Neuronal stem cell (in vitro differentiated cells): ENCODE measurements around the gene POU6F1.

Experiments used
- DNase-seq: peaks from one replicate; pipeline ENCODE4 v3.0.0-alpha.2; 2013; ENCODE audit warnings: low spot score
- H2AFZ ChIP-seq: one replicate; pipeline ENCODE4 v1.6.1; 2013; ENCODE audit warnings: mild to moderate bottlenecking, low read length, inconsistent platforms
- H2AK5ac ChIP-seq: 2 replicates; pipeline ENCODE4 v1.6.1; 2013; ENCODE audit warnings: low read depth, mild to moderate bottlenecking, inconsistent platforms, low read length, moderate library complexity, mixed read lengths
- H2BK120ac ChIP-seq: 2 replicates; pipeline ENCODE4 v1.6.1; 2013; ENCODE audit warnings: low read depth, mild to moderate bottlenecking, inconsistent platforms, low read length, moderate library complexity, mixed read lengths
- H2BK12ac ChIP-seq: one replicate; pipeline ENCODE4 v1.6.1; 2013; ENCODE audit warnings: low read length, inconsistent platforms
- H2BK15ac ChIP-seq: 2 replicates; pipeline ENCODE4 v1.6.1; 2013; ENCODE audit warnings: mild to moderate bottlenecking, low read length, inconsistent platforms, mixed read lengths
- H2BK5ac ChIP-seq: one replicate; pipeline ENCODE4 v1.6.1; 2013; ENCODE audit warnings: inconsistent platforms, mild to moderate bottlenecking, low read length, moderate library complexity
- H3K14ac ChIP-seq: one replicate; pipeline ENCODE4 v1.6.1; 2013; ENCODE audit warnings: low read length, inconsistent platforms
- H3K18ac ChIP-seq: 2 replicates; pipeline ENCODE4 v1.6.1; 2013; ENCODE audit warnings: low read length, inconsistent platforms
- H3K23ac ChIP-seq: 2 replicates; pipeline ENCODE4 v1.6.1; 2013; ENCODE audit warnings: low read depth, mild to moderate bottlenecking, mixed read lengths, low read length, inconsistent platforms; ENCODE audit not compliant: poor library complexity
- H3K27ac ChIP-seq: replicated peaks from 3 replicates; pipeline ENCODE4 v1.5.1; 2013; ENCODE audit warnings: low read length, inconsistent platforms
- H3K27me3 ChIP-seq, 3 experiments: 2 replicates each; pipeline ENCODE4 v1.6.1; 2013; ENCODE audit warnings: low read length in 3 of 3, mild to moderate bottlenecking in 2 of 3, inconsistent platforms in 1 of 3, low read depth in 1 of 3, mixed read lengths in 1 of 3, moderate library complexity in 1 of 3; ENCODE audit not compliant: control insufficient read depth in 3 of 3, insufficient read depth in 3 of 3
- H3K36me3 ChIP-seq, 2 donors: replicated peaks in 1 of 2; 2 replicates each; pipeline ENCODE4 v1.6.1; 2013; ENCODE audit warnings: low read length in 2 of 2; ENCODE audit not compliant: control insufficient read depth in 2 of 2, insufficient read depth in 2 of 2
- H3K4ac ChIP-seq: 2 replicates; pipeline ENCODE4 v1.6.1; 2013; ENCODE audit warnings: inconsistent platforms, mild to moderate bottlenecking, low read length, moderate library complexity
- H3K4me1 ChIP-seq, 2 donors: 1 replicate in 1 of 2; 2 replicates in 1 of 2; pipeline ENCODE4 v1.6.1; 2013; ENCODE audit warnings: low read length in 2 of 2, low read depth in 1 of 2; ENCODE audit not compliant: control insufficient read depth in 2 of 2, insufficient read depth in 1 of 2
- H3K4me2 ChIP-seq: one replicate; pipeline ENCODE4 v1.6.1; 2013; ENCODE audit warnings: mild to moderate bottlenecking, low read length, inconsistent platforms; ENCODE audit not compliant: insufficient read depth, poor library complexity, severe bottlenecking
- H3K4me3 ChIP-seq, 2 donors: 2 replicates each; pipeline ENCODE4 v1.5.1; 2013; ENCODE audit warnings: low read length in 2 of 2, mild to moderate bottlenecking in 2 of 2, inconsistent platforms in 1 of 2, moderate library complexity in 1 of 2
- H3K79me1 ChIP-seq: one replicate; pipeline ENCODE4 v1.6.1; 2013; ENCODE audit warnings: low read depth, mild to moderate bottlenecking, inconsistent platforms, low read length, moderate library complexity
- H3K9ac ChIP-seq: one replicate; pipeline ENCODE4 v1.6.1; 2013; ENCODE audit warnings: mild to moderate bottlenecking, low read depth, low read length, inconsistent platforms; ENCODE audit not compliant: poor library complexity
- H3K9me3 ChIP-seq, 2 donors: replicated peaks in 1 of 2; 2 replicates each; pipeline versions ENCODE3 to v1.6.1; 2013; ENCODE audit warnings: low read length in 2 of 2, mild to moderate bottlenecking in 2 of 2, inconsistent platforms in 1 of 2, low read depth in 1 of 2, mixed read lengths in 1 of 2, moderate library complexity in 1 of 2; ENCODE audit not compliant: control insufficient read depth in 2 of 2, insufficient read depth in 1 of 2
- H4K8ac ChIP-seq: one replicate; pipeline ENCODE4 v1.6.1; 2013; ENCODE audit warnings: low read depth, mild to moderate bottlenecking, inconsistent platforms, low read length, moderate library complexity
- H4K91ac ChIP-seq: one replicate; pipeline ENCODE4 v1.6.1; 2013; ENCODE audit warnings: low read length, low read depth, mild to moderate bottlenecking, inconsistent platforms; ENCODE audit not compliant: poor library complexity
- WGBS, 2 donors: extraction: QIAGEN DNeasy Blood & Tissue Kit; methylation state at CpG; one replicate each; pipeline ENCODE4 v1.1.7; 2013; ENCODE audit warnings: missing lambda C conversion rate in 2 of 2, mixed read lengths in 1 of 2; ENCODE audit not compliant: insufficient read length in 2 of 2, insufficient replicate concordance in 1 of 2; ENCODE audit errors: extremely low coverage in 2 of 2; 5-methylcytosine and 5-hydroxymethylcytosine counted together

The POU6F1 gene

DNA sequence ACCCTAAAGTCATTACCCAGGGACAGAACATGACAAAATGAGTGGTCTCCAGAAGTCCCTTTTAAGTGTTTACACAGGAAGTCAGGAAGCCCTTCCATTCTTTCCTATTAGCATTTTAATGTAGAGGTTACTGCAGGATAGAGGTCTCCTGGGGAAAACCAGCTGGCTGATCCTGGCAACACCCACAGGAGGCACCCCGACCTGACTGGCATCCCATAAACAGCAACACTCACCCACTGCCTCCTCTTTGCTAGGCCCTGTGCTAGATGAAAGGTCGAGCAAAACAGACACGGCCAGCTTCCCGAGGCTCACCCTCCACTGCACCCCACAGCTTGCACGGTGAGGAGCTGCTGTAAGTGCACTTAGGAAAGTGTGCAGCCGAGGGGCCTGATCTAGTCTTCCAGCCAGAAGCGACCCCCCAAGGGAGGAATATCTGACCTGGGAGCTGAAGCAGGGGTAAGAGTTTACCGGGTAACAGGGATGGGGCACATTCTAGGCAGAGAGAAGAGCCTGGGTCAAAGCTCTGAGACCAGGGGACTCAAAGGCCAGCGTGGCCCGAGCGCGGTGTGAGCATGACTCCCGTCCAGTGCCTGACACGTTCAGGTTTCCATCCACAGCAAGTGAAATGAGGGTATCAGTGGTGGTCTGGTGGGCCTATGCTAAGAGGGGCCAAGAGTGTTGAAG lies 29.8 kb upstream of the POU6F1 start:
- no peak for DNase-seq
- Histone ChIP-seq H4K91ac (no peak overlapping the region), H3K4ac (no peak overlapping the region), H2AK5ac (peak overlapping the region; percentile 3), H3K27ac (no peak overlapping the region), H3K36me3 (peaks cover 6 to 22% of the 10 kb centered on the region in 2 donors), H3K4me1 (peaks cover 2 to 8% of the 10 kb centered on the region in 2 donors), H3K4me3 (peak overlapping the region in 1 of 2 donors; percentile 10), H2BK15ac (no peak overlapping the region), H3K9me3 (peaks cover 0 to 1% of the 10 kb centered on the region in 2 donors), H3K79me1 (peaks cover 2% of the 10 kb centered on the region), H2AFZ (peak overlapping the region; percentile 82), H3K9ac (peak overlapping the region; percentile 70), H3K14ac (no peak overlapping the region), H3K18ac (peak overlapping the region; percentile 6), H3K4me2 (no peak overlapping the region), H3K23ac (no peak overlapping the region), H2BK120ac (no peak overlapping the region), H3K27me3 (no peaks in the 10 kb centered on the region), H2BK12ac (no peak overlapping the region), H4K8ac (no peak overlapping the region), H2BK5ac (no peak overlapping the region)
- no CpG with 5 or more reads among the region's 14 CpGs for WGBS, 2 donors

- no peak overlapping the region for H3K4me2 ChIP-seq
- 100% methylated on average over 4 of the region's 7 CpGs; no CpG with 5 or more reads in 1 of the 2 donors for WGBS, 2 donors
- no peaks in the 10 kb centered on the region for H3K27me3 ChIP-seq
- no peak overlapping the region for H2BK120ac ChIP-seq
- H3K14ac ChIP-seq, result no peak overlapping the region
- no peak for DNase-seq
- H4K91ac ChIP-seq, result no peak overlapping the region
- H3K18ac ChIP-seq, result no peak overlapping the region
- no peak overlapping the region for H2BK15ac ChIP-seq
- H3K27ac ChIP-seq, result no peak overlapping the region
- H2AK5ac ChIP-seq, result no peak overlapping the region
- H3K4me1 ChIP-seq, result peaks cover 2 to 8% of the 10 kb centered on the region in 2 donors
- peaks cover 14 to 35% of the 10 kb centered on the region in 2 donors for H3K36me3 ChIP-seq
- no peak overlapping the region for H3K4ac ChIP-seq
- H4K8ac ChIP-seq, result no peak overlapping the region
- peaks cover 0 to 1% of the 10 kb centered on the region in 2 donors for H3K9me3 ChIP-seq
- no peak overlapping the region for H2BK5ac ChIP-seq
- H3K9ac ChIP-seq, result no peak overlapping the region
- no peak overlapping the region for H2BK12ac ChIP-seq
- no peak overlapping the region for H2AFZ ChIP-seq
- H3K79me1 ChIP-seq, result peaks cover 2% of the 10 kb centered on the region
- H3K4me3 ChIP-seq, result no peak overlapping the region
- no peak overlapping the region for H3K23ac ChIP-seq
Measured at GRCh38 chr12:51246254-51246853, 28.5 kb upstream of the POU6F1 start.

- Histone ChIP-seq H3K27ac (no peak overlapping the region), H3K36me3 (peaks cover 19 to 42% of the 10 kb centered on the region in 2 donors), H2BK5ac (no peak overlapping the region), H3K9ac (no peak overlapping the region), H3K4me1 (peaks cover 2 to 8% of the 10 kb centered on the region in 2 donors), H2BK12ac (no peak overlapping the region), H3K9me3 (peaks cover 0 to 1% of the 10 kb centered on the region in 2 donors), H3K79me1 (peaks cover 2% of the 10 kb centered on the region), H3K4me3 (no peak overlapping the region), H2BK15ac (no peak overlapping the region), H3K18ac (no peak overlapping the region), H2BK120ac (no peak overlapping the region), H3K23ac (no peak overlapping the region), H2AK5ac (no peak overlapping the region), H3K4me2 (no peak overlapping the region), H3K14ac (no peak overlapping the region), H3K4ac (no peak overlapping the region), H4K91ac (no peak overlapping the region), H4K8ac (no peak overlapping the region), H2AFZ (no peak overlapping the region), H3K27me3 (no peaks in the 10 kb centered on the region)
- DNase-seq, result no peak
- whole genome bisulfite sequencing, 2 donors, result no CpG with 5 or more reads among the region's 11 CpGs
Measured at GRCh38 chr12:51245476-51246253, 27.8 kb upstream of the POU6F1 start.

DNA sequence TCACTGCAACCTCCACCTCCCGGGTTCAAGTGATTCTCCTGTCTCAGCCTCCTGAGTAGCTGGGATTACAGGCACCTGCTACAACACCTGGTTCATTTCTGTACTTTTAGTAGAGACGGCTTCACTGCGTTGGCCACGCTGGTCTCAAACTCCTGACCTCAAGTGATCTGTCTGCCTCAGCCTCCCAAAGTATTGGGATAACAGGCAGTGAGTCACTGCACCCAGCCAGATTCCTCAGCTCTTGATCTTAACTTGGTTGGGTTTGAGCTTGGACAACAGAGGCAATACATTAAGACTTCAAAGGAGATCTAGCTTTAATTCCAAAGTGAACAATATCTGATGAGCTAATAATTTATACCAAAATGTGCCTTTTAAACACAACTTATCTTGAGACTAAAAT lies 26.4 kb upstream of the POU6F1 start:
- H3K27ac ChIP-seq, result no peak overlapping the region
- H3K18ac ChIP-seq, result no peak overlapping the region
- H4K91ac ChIP-seq, result no peak overlapping the region
- H3K9ac ChIP-seq, result no peak overlapping the region
- H3K4me3 ChIP-seq, result no peak overlapping the region
- no peak overlapping the region for H3K4me2 ChIP-seq
- H4K8ac ChIP-seq, result no peak overlapping the region
- H3K36me3 ChIP-seq, result peaks cover 22 to 51% of the 10 kb centered on the region in 2 donors
- peaks cover 5 to 11% of the 10 kb centered on the region in 2 donors for H3K4me1 ChIP-seq
- H2AK5ac ChIP-seq, result no peak overlapping the region
- no CpG with 5 or more reads among the region's 4 CpGs for WGBS, 2 donors
- H3K23ac ChIP-seq, result no peak overlapping the region
- no peak overlapping the region for H2BK12ac ChIP-seq
- H3K27me3 ChIP-seq, result no peaks in the 10 kb centered on the region
- no peak for DNase-seq
- H2BK5ac ChIP-seq, result no peak overlapping the region
- no peak overlapping the region for H3K14ac ChIP-seq
- no peak overlapping the region for H2BK120ac ChIP-seq
- H2BK15ac ChIP-seq, result no peak overlapping the region
- H3K9me3 ChIP-seq, result peaks cover 0 to 1% of the 10 kb centered on the region in 2 donors
- H3K4ac ChIP-seq, result no peak overlapping the region
- peaks cover 5% of the 10 kb centered on the region for H3K79me1 ChIP-seq
- no peak overlapping the region for H2AFZ ChIP-seq
